Measurements from ENCODE around the gene NARS2.

GRCh38 chr11:78403781-78404180 is 170.9 kb downstream of the NARS2 start:
- no peak for TF ChIP-seq CTCF (IDR thresholded peaks at IDR 0.05)
- no peak for TF ChIP-seq POLR2A (IDR thresholded peaks at IDR 0.05)
- TF ChIP-seq EP300 (IDR thresholded peaks at IDR 0.05), result no peak

Measured in ovary (tissue), 3 donors.